HepG2 (cell line): ENCODE results near the gene SPTY2D1. TPM values are rescaled to one million over a fixed set of nuclear protein-coding genes. Genes with fewer than 3 reads are reported as not detected.

Source experiments
- AHR ChIP-seq: IDR thresholded peaks from 2 replicates; pipeline ENCODE4 v1.6.1; 2018; ENCODE audit warnings: missing genetic modification reagents, missing compliant biosample characterization
- ETV6 ChIP-seq: sonication (generic); formaldehyde crosslinking; conservative IDR thresholded peaks from 2 replicates; pipeline ENCODE4 v1.4.0; 2020; ENCODE audit warnings: missing genetic modification reagents
- FOXJ3 ChIP-seq: sonication (generic); formaldehyde crosslinking; IDR thresholded peaks from 2 replicates; pipeline ENCODE4 v1.4.0; 2020; ENCODE audit warnings: missing genetic modification reagents, mild to moderate bottlenecking, borderline replicate concordance
- HMG20A ChIP-seq: IDR thresholded peaks from 2 replicates; pipeline ENCODE4 v1.6.1; 2016; ENCODE audit warnings: borderline replicate concordance
- HNF4A ChIP-seq: sonication (generic); formaldehyde crosslinking; IDR thresholded peaks from 2 replicates; pipeline ENCODE4 v1.4.0; 2020; ENCODE audit warnings: missing genetic modification reagents
- JUND ChIP-seq: sonication (generic); formaldehyde crosslinking; IDR thresholded peaks from 2 replicates; pipeline ENCODE4 v1.8.0; 2022; ENCODE audit warnings: mild to moderate bottlenecking, missing genetic modification reagents
- PITX1 ChIP-seq: sonication (generic); formaldehyde crosslinking; IDR thresholded peaks from 2 replicates; pipeline ENCODE4 v1.5.1; 2020; ENCODE audit warnings: mild to moderate bottlenecking, missing genetic modification reagents
- POLR2AphosphoS5 ChIP-seq: IDR thresholded peaks from 2 replicates; pipeline ENCODE4 v1.6.1; 2012; ENCODE audit warnings: low read depth, low read length
- RNF219 ChIP-seq: sonication (generic); formaldehyde crosslinking; IDR thresholded peaks from 2 replicates; pipeline ENCODE4 v1.5.0; 2020; ENCODE audit warnings: mild to moderate bottlenecking, missing genetic modification reagents
- SOX13 ChIP-seq, 3 experiments: fragments of 450-650 bp in 1 of 3; sonication (generic) in 1 of 3; formaldehyde crosslinking in 1 of 3; IDR thresholded peaks in 2 of 3; conservative IDR thresholded peaks in 1 of 3; 2 replicates each; pipeline versions ENCODE4 v1.5.0 to v1.6.1; 2016 to 2020; ENCODE audit warnings: antibody characterized with exemption in 1 of 3, mild to moderate bottlenecking in 1 of 3, missing compliant biosample characterization in 1 of 3, missing genetic modification reagents in 1 of 3, moderate library complexity in 1 of 3
- TAF1 ChIP-seq: sonication (generic); formaldehyde crosslinking; IDR thresholded peaks from 2 replicates; pipeline ENCODE4 v1.4.0; 2020; ENCODE audit warnings: missing genetic modification reagents
- ZBTB46 ChIP-seq: sonication (generic); formaldehyde crosslinking; IDR thresholded peaks from 2 replicates; pipeline ENCODE4 v1.4.0; 2020; ENCODE audit warnings: mild to moderate bottlenecking, missing genetic modification reagents, borderline replicate concordance
- ZHX2 ChIP-seq, 2 experiments: sonication (generic) in 1 of 2; formaldehyde crosslinking in 1 of 2; IDR thresholded peaks; 2 replicates each; pipeline versions ENCODE4 v1.6.1 to v1.9.0; 2014 to 2022; ENCODE audit warnings: antibody characterized with exemption in 1 of 2, borderline replicate concordance in 1 of 2, inconsistent platforms in 1 of 2, low read depth in 1 of 2, missing genetic modification reagents in 1 of 2
- ZNF160 ChIP-seq: sonication (generic); formaldehyde crosslinking; IDR thresholded peaks from 2 replicates; pipeline ENCODE4 v1.8.0; 2022; ENCODE audit warnings: mild to moderate bottlenecking, inconsistent platforms, missing genetic modification reagents
- ZNF576 ChIP-seq: sonication (generic); formaldehyde crosslinking; IDR thresholded peaks from 2 replicates; pipeline ENCODE4 v1.4.0; 2020; ENCODE audit warnings: mild to moderate bottlenecking, missing genetic modification reagents
- ZNF746 ChIP-seq: sonication (generic); formaldehyde crosslinking; IDR thresholded peaks from 2 replicates; pipeline ENCODE4 v1.8.0; 2022; ENCODE audit warnings: mild to moderate bottlenecking, missing genetic modification reagents
- ZSCAN12 ChIP-seq: sonication (generic); formaldehyde crosslinking; IDR thresholded peaks from 2 replicates; pipeline ENCODE4 v1.9.0; 2021; ENCODE audit warnings: mild to moderate bottlenecking, missing genetic modification reagents
- polyA plus RNA-seq, 8 experiments: library from polyadenylated mRNA; depleted of rRNA in 3 of 8; stranded (reverse) in 7 of 8; unstranded in 1 of 8; fragments of >200 nt; fragmentation: Illumina TruSeq in 4 of 8; extraction: Trizol in 4 of 8; gene quantifications; 2 replicates each; pipeline versions ENCODE4 v1.2.1 to v1.2.3, GENCODE V29; 2011 to 2016; ENCODE audit warnings: low read depth in 4 of 8, missing spikeins in 1 of 8, mixed read lengths in 1 of 8; ENCODE audit not compliant: insufficient read depth in 1 of 8
- total RNA-seq, 5 experiments: library from RNA; depleted of rRNA; stranded (reverse); fragments of >200 nt; fragmentation: Illumina TruSeq; extraction: Trizol; gene quantifications; 2 replicates each; pipeline ENCODE4 v1.2.3, GENCODE V29; 2016; ENCODE audit warnings: low read depth in 1 of 5

Gene SPTY2D1
- total and polyA plus RNA-seq, 2 of the 13 experiments (the other 11 are each of a cell fraction or from before 2014, with no cell fraction given), result 6.9 to 14.8 TPM

GRCh38 chr11:18634140-18635032 lies at the start of gene SPTY2D1 (continued):
- TF ChIP-seq AHR (CRISPR knock-in tag) (peak; percentile 60; the same call in 1 of the 2 replicates), ZBTB46 (CRISPR knock-in tag) (no peak), ETV6 (CRISPR knock-in tag) (no peak), ZHX2 (IDR thresholded peaks at IDR 0.05; ENCODE audit: low read depth) (peak; percentile 100), ZHX2 (CRISPR knock-in tag; IDR thresholded peaks at IDR 0.05; ENCODE audit: borderline replicate concordance) (no peak), ZSCAN12 (CRISPR knock-in tag) (no peak), JUND (CRISPR knock-in tag) (no peak), PITX1 (CRISPR knock-in tag) (peak; percentile 22; the same call in 1 of the 2 replicates), POLR2AphosphoS5 (peak; percentile 99), TAF1 (CRISPR knock-in tag) (peak; percentile 83), ZNF160 (0 out of 2 replicates have a peak, but pooled peaks have one; percentile 63), ZNF576 (CRISPR knock-in tag) (peak; percentile 13; the same call in 1 of the 2 replicates), SOX13 (IDR thresholded peaks at IDR 0.05) (no peak), SOX13 (CRISPR knock-in tag; conservative IDR thresholded peaks at IDR 0.05 in 1 of 2, IDR thresholded peaks at IDR 0.05 in 1 of 2) (peak in 1 of 2 experiments; percentile 44; a peak in 2 of 4 replicates), HNF4A (CRISPR knock-in tag) (peak; percentile 5; the same call in 1 of the 2 replicates), RNF219 (CRISPR knock-in tag) (no peak; the same call in 1 of the 2 replicates), FOXJ3 (CRISPR knock-in tag) (no peak), ZNF746 (CRISPR knock-in tag) (no peak), HMG20A (CRISPR knock-in tag) (no peak)
